HG02884 (cell line): ENCODE measurements around the gene NPB.

Source experiments
- ATAC-seq: cut with Tn5 transposase; IDR thresholded peaks from one replicate; pipeline ENCODE4 v1.9.1; 2021; ENCODE audit warnings: mild to moderate bottlenecking, moderate library complexity; ENCODE audit not compliant: unreplicated experiment

The NPB gene

GRCh38 chr17:81934850-81935708, 33.0 kb downstream of the NPB start:
- ATAC-seq: no peak

- ATAC-seq: no peak
Observed at GRCh38 chr17:81935709-81936084, 33.7 kb downstream of the NPB start.

GRCh38 chr17:81939218-81939617, 37.2 kb downstream of the NPB start:
- no peak for ATAC-seq

- no peak for ATAC-seq
Observed at GRCh38 chr17:81939881-81940385, 37.9 kb downstream of the NPB start.

GRCh38 chr17:81940538-81941483, 38.8 kb downstream of the NPB start:
- ATAC-seq: no peak

GRCh38 chr17:81941484-81942166, 39.6 kb downstream of the NPB start:
- ATAC-seq: no peak

- no peak for ATAC-seq
Observed at GRCh38 chr17:81942167-81942553, 40.1 kb downstream of the NPB start.

- ATAC-seq: no peak
Observed at GRCh38 chr17:81944858-81945257, 42.8 kb downstream of the NPB start.

GRCh38 chr17:81947189-81947588, 45.2 kb downstream of the NPB start, which contains the start of gene MYADML2:
TSS of gene MYADML2 (minus strand) at chr17:81947233. CDS start at chr17:81941741, 5,492 bp downstream.
- ATAC-seq: no peak

GRCh38 chr17:81948635-81949378, 46.8 kb downstream of the NPB start:
- no peak for ATAC-seq

GRCh38 chr17:81950501-81950900, 48.5 kb downstream of the NPB start:
- ATAC-seq: no peak

GRCh38 chr17:81951785-81952684, 50.0 kb downstream of the NPB start:
- no peak for ATAC-seq
